Embryonic facial prominence (tissue), 1 donor: ENCODE results near the gene VAX1.

Source experiments
- DNase-seq: peaks from one replicate; pipeline ENCODE4 v3.0.0-alpha.2; 2016; ENCODE audit errors: extremely low spot score

VAX1 gene

DNA sequence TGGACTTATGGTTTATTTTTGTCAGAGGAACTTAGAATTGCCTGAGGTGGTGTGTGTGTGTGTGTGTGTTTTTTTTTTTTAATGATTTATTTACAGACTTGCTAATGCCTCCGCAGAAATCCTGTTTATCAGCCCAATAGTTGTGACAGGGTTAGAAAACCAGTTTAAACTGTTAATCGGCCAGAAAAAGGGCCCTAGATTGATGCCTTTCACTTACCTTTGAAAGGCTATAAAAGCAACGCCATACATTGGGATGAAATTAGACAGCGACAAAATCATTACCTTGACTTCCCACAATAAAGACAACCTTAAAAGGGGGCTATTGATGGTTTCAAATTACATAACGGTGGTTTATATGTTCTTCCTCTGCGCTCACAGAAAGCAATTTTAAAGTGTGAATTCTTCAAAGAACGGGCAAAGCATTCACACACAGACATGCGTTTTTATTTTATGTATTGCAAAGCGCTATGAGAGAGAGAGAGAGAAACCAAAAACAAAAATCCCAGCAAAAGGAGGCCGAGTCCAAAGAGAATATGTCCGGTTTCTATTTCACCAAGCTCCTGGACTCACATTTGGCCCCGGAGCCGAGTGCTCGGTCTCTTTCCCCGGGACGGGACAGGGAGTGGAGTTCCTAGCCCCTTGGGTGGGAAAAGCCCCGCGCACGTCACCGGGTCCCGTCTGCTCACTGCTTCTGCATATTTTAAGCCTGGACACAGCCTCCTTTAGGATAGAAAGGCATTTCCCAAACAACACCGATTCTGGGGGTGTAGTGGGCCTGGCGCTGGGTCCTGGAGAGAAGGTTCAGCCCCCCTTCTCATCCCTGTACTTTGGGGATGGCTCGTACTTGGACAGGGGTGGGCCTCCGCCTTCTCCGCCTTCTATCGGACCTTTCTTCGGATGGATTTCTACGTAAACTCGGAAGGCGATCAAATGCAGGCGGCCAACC is 26.8 kb upstream of the VAX1 start:
- DNase-seq: no peak

- DNase-seq: no peak
Observed at GRCh38 chr10:117163954-117164548, 26.0 kb upstream of the VAX1 start.

GRCh38 chr10:117163061-117163953 is 25.2 kb upstream of the VAX1 start:
- DNase-seq: no peak

- DNase-seq: no peak
Observed at GRCh38 chr10:117162093-117163060, 24.3 kb upstream of the VAX1 start.

- no peak for DNase-seq
Observed at GRCh38 chr10:117161386-117162033, 23.4 kb upstream of the VAX1 start.

- no peak for DNase-seq
Observed at GRCh38 chr10:117160567-117160966, 22.5 kb upstream of the VAX1 start.

GRCh38 chr10:117159390-117159789 is 21.3 kb upstream of the VAX1 start:
- DNase-seq: no peak

DNA sequence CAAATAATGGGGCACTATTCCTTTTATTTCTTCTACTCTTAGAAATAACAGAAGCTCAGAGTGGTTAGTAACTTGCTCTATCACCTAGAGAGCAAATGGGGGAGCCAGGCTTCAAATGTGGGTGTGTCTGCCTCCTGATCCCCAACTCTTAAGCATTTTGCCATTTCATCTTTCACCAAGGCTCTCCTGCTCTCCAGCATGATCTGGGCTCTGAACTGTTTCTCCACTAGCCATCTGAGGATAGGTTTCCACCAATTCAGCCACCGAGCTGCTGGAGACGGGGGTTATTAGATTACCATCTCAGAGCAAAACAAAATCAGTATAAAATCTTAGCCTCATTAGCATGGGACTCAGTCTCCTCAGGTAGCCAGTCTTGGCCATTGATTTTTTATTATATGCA is 20.2 kb upstream of the VAX1 start:
- no peak for DNase-seq

DNA sequence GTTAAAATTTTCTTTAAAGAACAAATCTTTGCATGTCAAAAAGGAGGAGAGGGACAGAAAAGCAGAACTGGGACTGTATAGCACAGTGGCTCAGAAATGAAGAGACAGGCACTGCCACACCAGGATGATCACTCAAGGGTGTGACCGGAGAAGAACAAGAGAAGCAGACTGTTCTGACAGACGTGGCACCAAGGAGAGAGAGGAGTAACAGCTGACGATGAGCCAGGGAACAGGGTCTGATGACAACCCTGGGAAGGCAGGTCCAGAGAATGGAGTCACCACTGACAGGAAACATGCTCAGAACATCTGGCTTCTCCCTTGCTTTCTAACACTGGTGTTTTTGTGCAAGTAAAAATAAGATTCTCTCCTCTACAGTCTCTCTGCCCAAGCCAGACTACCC is 14.6 kb upstream of the VAX1 start:
- DNase-seq: no peak

DNA sequence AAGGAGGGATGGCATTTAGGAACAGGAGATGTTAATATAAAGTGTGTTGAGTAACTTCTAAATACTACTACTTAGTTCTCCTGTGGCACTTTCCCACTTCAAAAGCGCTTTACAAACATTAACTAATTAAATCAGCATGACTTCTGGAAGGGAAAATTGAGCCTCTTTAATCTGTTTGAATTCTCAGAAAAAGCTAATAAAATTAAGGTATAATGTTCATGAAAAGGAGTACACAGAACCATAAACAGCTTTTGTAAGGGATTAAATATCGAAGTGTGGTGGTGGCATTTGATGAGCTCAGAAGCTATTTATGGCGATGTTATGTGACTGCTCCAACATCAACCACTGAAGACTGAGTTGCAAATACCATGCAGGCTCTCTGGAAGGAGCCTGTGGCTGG is 10.2 kb upstream of the VAX1 start:
- DNase-seq: no peak

DNA sequence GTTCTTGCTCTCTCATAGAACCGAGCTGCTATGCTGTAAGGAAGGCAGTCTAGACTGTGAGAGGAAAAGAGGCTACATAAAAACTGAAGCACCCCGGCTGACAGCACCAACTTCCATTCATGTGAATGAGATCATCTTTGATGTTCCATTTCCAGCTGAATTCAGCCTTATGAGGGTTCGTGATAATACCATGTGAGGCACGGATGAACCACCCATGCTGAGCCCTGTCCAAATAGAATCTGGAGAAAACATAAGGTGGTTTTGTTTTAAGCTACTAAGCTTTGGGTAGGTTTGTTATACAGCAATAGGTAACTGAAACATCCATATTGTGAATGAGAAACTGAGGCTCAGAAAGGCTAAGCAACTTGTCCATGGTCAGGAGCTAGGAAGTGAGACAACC is 6.9 kb upstream of the VAX1 start:
- no peak for DNase-seq

GRCh38 chr10:117143103-117143823 is 5.2 kb upstream of the VAX1 start:
- DNase-seq: no peak

DNA sequence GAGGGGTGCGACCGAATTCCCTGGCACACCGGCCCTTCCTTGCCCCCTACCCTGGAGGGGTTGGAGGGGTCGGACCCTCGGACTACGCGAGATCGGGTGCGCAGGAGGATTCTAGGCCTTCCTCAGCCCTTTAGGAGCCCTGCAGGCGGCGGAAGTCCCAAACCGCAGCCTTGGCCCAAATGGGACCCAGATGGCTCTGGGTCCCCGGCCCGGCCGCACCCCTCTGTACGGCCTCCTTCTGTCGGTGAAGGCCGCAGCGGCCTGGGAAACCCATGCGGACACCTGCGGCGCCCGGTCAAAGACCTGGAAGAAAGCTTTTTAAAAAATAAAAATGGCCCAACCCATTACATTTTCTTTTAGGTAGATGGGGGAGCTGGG is 2.4 kb upstream of the VAX1 start:
- no peak for DNase-seq

DNA sequence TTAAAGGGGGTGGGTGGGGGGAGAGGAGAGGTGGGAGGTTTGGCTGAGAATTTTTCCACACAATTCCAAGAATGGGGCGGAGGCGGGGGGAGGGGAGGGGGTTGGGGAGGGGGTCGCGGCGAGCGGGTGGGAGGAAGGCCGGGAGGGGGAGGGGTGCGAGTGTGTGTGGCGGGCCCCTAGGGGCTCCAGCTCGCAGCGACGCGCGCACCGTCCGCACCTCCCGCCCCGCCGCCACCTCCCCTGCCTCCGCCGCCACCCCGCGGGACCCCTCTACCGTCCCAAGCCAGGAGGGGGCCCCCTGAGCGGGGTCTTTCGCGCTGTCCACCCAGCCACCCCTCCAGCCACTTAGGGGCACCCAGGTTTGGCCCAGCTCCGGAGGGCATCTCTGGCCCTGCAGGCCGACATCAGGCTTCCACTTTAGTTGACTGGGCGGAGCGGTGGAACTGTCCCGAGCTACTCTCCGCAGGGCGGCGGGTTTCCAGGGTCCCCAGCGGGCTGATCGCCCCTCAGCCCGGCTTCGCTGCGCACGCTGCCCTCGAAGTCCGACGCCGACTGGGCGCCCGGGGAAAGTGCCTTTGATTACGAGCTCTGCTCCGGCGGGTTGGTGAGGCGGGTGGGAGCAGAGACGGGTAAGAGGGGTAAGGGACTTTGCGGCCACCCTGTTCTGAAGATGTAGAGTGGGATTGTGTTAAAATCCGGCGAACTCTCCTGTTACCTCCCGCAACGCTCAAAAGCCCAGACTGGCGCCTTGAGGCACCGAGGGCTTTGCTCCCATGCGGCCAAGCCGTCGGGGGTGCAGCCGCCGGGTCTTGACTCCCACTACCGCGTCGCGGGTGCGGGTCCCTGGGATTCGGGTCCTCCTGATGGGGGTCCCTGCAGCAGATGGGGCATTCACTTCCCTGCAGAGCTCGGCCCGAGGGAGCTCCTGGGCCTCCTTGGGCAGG is 1.8 kb upstream of the VAX1 start:
- no peak for DNase-seq

GRCh38 chr10:117138838-117139580 is 939 bp upstream of the VAX1 start:
- DNase-seq: no peak

DNA sequence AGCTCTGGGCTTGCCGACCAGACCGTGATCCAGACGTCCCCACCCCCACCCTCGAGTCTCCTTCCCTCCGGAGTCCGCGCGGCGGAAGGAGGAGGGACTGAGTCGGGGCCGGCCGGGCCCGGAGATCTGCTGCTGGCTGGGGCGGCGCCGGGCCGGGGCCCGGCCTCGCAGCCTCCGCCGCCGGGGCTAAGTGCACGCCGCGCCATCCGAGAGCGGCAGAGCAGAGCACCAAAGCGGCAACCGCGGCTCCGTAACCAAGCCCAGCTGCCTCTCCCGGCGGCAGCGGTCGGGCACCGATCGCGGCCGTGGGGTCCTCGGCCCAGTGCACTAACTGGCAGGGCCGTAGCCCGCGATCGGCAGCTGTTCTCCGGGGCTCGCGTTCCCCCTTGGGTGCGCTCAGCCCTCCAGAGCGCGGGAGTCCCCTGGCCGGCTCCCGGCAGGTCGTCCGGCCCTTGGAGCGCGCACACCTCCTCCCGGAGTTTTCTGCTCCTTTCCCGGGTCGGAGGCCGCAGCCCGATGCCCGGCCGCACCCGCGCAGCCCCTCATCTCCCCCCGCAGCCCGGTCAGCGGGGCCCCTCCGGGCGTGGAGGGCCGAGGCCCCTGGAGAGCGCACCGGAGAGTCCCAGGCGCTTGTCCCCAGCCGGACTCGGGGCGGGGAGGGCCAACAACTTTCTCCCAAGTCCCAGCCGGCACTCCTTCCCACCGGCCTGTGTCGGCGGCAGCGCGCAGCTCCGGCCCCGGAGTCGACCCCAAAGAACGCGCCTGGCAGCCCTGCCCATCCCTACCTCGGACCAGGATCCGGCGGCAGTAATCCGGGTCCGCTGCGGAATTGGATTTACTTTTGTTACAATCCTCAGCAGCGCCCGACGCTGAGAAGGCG is 799 bp downstream of the VAX1 start:
- no peak for DNase-seq

GRCh38 chr10:117136391-117136975 is 1.6 kb downstream of the VAX1 start:
- no peak for DNase-seq
